Heart right ventricle (tissue), 16 donors: ENCODE data around the gene SLC39A6. TPM values are rescaled to one million over a fixed set of nuclear protein-coding genes. Genes with fewer than 3 reads are reported as not detected.

Experiments used
- ATAC-seq, 8 donors: fragments of 200-7000 bp; cut with Tn5 transposase; one replicate each; pipeline ENCODE4 v1.9.1; 2020; ENCODE audit warnings: mild to moderate bottlenecking in 8 of 8, moderate library complexity in 8 of 8, moderate number of reproducible peaks in 1 of 8
- DNase-seq, 2 donors: peaks; one replicate each; pipeline ENCODE4 v3.0.0-alpha.2; 2020
- H3K27ac ChIP-seq, 10 donors: fragments of 200-600 bp; sonication (generic) in 2 of 10; one replicate each; pipeline versions ENCODE4 v1.5.0 to v1.8.0; 2020 to 2022; ENCODE audit warnings: mild to moderate bottlenecking in 3 of 10
- H3K27me3 ChIP-seq, 7 donors: fragments of 200-600 bp; one replicate each; pipeline ENCODE4 v1.8.0; 2021 to 2022; ENCODE audit warnings: mild to moderate bottlenecking in 2 of 7
- H3K36me3 ChIP-seq, 9 donors: fragments of 200-600 bp; sonication (generic) in 1 of 9; one replicate each; pipeline versions ENCODE4 v1.5.0 to v1.8.0; 2020 to 2022; ENCODE audit warnings: mild to moderate bottlenecking in 2 of 9
- H3K4me1 ChIP-seq, 9 donors: fragments of 200-600 bp; sonication (generic) in 1 of 9; one replicate each; pipeline versions ENCODE4 v1.5.0 to v1.8.0; 2020 to 2022; ENCODE audit warnings: mild to moderate bottlenecking in 4 of 9
- H3K4me3 ChIP-seq, 10 donors: fragments of 200-600 bp; sonication (generic) in 2 of 10; one replicate each; pipeline versions ENCODE4 v1.5.0 to v1.8.0; 2020 to 2022; ENCODE audit warnings: mild to moderate bottlenecking in 7 of 10, moderate library complexity in 2 of 10
- H3K9me3 ChIP-seq, 11 donors: fragments of 200-600 bp in 10 of 11; sonication (generic) in 2 of 11; one replicate each; pipeline versions ENCODE4 v1.5.0 to v1.8.0; 2013 to 2022; ENCODE audit warnings: mild to moderate bottlenecking in 2 of 11, control low read depth in 1 of 11, moderate library complexity in 1 of 11
- CTCF ChIP-seq, 9 donors: fragments of 200-600 bp; sonication (generic) in 2 of 9; IDR thresholded peaks; one replicate each; pipeline versions ENCODE4 v1.5.0 to v1.8.0; 2021 to 2022; ENCODE audit warnings: antibody characterized with exemption in 9 of 9, mild to moderate bottlenecking in 5 of 9, moderate library complexity in 1 of 9
- WGBS, 2 donors: extraction: QIAGEN DNeasy Blood & Tissue Kit; methylation state at CpG; one replicate each; pipeline ENCODE4 v1.1.7; 2013; ENCODE audit warnings: inconsistent platforms in 1 of 2; 5-methylcytosine and 5-hydroxymethylcytosine counted together
- intact Hi-C, 10 donors: fragments of 100-400 bp; cut with DNase I; formaldehyde crosslinking; loops; one replicate each; pipeline versions ENCODE4 v1.11.1 to v1.14.2; 2022
- polyA plus RNA-seq, 2 donors: library from polyadenylated mRNA; stranded (reverse); fragments of 200-250 nt; gene quantifications; one replicate each; pipeline ENCODE4 v1.2.3, GENCODE V29; 2013
- total RNA-seq, 10 donors: library from RNA; stranded (reverse); fragmentation: NEBNext Ultra II Directional in 3 of 10; extraction: Animal tissue kit (Norgen Biotek cat#: 25700) in 3 of 10; gene quantifications; one replicate each; pipeline versions ENCODE4 v1.2.1 to v1.2.4, GENCODE V29; 2021 to 2023
- donor health status: Arrhythmogenic right ventricular cardiomyopathy.
- donor health status: ischemic (EF 13 %, LVEDD 7.1; RV severe dilation, severe dysfunction).
- donor health status: healthy with polysubstance abuse.
- donor health status: DM: no; HTN: yes; CAD: no.
- donor health status: DM: no; HTN: no; CAD: no.
- donor health status: ischemic (EF 25% LVEDD 6.9; RV normal size, moderate dysfunction).
- donor health status: ischemic (EF 25% LVEDD 5.7; RV mildly dilated, moderate dysfunction).
- donor health status: healthy.
- donor health status: DM: yes; HTN: yes; CAD: no.
- donor health status: Ischemic cardiomyopathy.
- donor health status: ischemic (EF 35%, LVEDD 5.7; RV mildly dilated, moderate dysfunction).
- donor health status: nonischemic (EF 11% LVEDD 7.7; RV severe dilation, severe dysfunction).
- donor health status: DM: yes; HTN: yes; CAD: no.
- donor health status: PGD.
- donor health status: ischemic (EF 29% LVEDD 5.4; RV normal size, mild dysfunction).
- donor health status: nonischemic (EF 23%, LVEDD 6.1; RV moderate dilation, normal function).

SLC39A6 gene
- total and polyA plus RNA-seq, 12 donors: 3.5 to 18.4 (median 12.7) TPM

GRCh38 chr18:36130039-36130831, 1.1 kb upstream of the SLC39A6 start:
- peak overlapping the region; percentile 89 to 98 (median 96) for H3K4me3 ChIP-seq
- WGBS, 2 donors: 3% methylated on average over 30 of the region's 30 CpGs
- H3K36me3 ChIP-seq: peaks cover 0 to 34% (median 0%) of the 10 kb centered on the region in 9 donors
- no peaks in the 10 kb centered on the region for H3K27me3 ChIP-seq
- intact Hi-C loops: loop anchor here in 1 of 10 donors (5.0 kb wide), 1 partner anchor 47 kb away; no protein-coding TSS in a partner anchor
- peaks cover 0 to 45% (median 32%) of the 10 kb centered on the region in 9 donors for H3K4me1 ChIP-seq
- no peaks in the 10 kb centered on the region for H3K9me3 ChIP-seq
- DNase-seq (no peak), ATAC-seq (peak in 5 of 8 donors; percentile 1 to 37 (median 8))
- peak overlapping the region; percentile 91 to 100 (median 99) for H3K27ac ChIP-seq
- TF ChIP-seq CTCF (IDR thresholded peaks at IDR 0.05): no peak

- Histone ChIP-seq H3K4me3 (peak overlapping the region; percentile 89 to 98 (median 96)), H3K27ac (peak overlapping the region; percentile 91 to 100 (median 99)), H3K27me3 (no peaks in the 10 kb centered on the region), H3K36me3 (peaks cover 0 to 33% (median 7%) of the 10 kb centered on the region in 9 donors), H3K4me1 (peaks cover 0 to 43% (median 32%) of the 10 kb centered on the region in 9 donors), H3K9me3 (no peaks in the 10 kb centered on the region)
- ATAC-seq (peak in 6 of 8 donors; percentile 9 to 49 (median 19)), DNase-seq (no peak)
- WGBS, 2 donors: 1 to 2% methylated on average over 37 of the region's 37 CpGs
- no peak for TF ChIP-seq CTCF (IDR thresholded peaks at IDR 0.05)
- intact Hi-C loops: loop anchor here in 4 of 10 donors (2.0 to 10.0 kb wide), 3 partner anchors 62 to 114 kb away; partner anchors contain the start of gene RPRD1A (in 4 of the 4)
Observed at GRCh38 chr18:36128907-36129299, 237 bp downstream of the SLC39A6 start.

GRCh38 chr18:36128530-36128870, 640 bp downstream of the SLC39A6 start:
- no peaks in the 10 kb centered on the region for H3K27me3 ChIP-seq
- H3K27ac ChIP-seq: peak overlapping the region in 8 of 10 donors; percentile 91 to 100 (median 99)
- no peaks in the 10 kb centered on the region for H3K9me3 ChIP-seq
- peaks cover 0 to 43% (median 32%) of the 10 kb centered on the region in 9 donors for H3K4me1 ChIP-seq
- intact Hi-C loops: loop anchor here in 4 of 10 donors (2.0 to 10.0 kb wide), 3 partner anchors 61 to 114 kb away; partner anchors contain the start of gene RPRD1A (in 4 of the 4)
- no peak for ATAC-seq
- peak overlapping the region; percentile 89 to 98 (median 96) for H3K4me3 ChIP-seq
- peaks cover 0 to 33% (median 7%) of the 10 kb centered on the region in 9 donors for H3K36me3 ChIP-seq
- peak in 1 of 2 donors; percentile 14 for DNase-seq
- 1 to 2% methylated on average over 12 of the region's 12 CpGs for WGBS, 2 donors
- TF ChIP-seq CTCF (IDR thresholded peaks at IDR 0.05): no peak

GRCh38 chr18:36127836-36128529, 1.2 kb downstream of the SLC39A6 start:
- H3K4me1 ChIP-seq: peaks cover 0 to 42% (median 32%) of the 10 kb centered on the region in 9 donors
- H3K9me3 ChIP-seq: no peaks in the 10 kb centered on the region
- intact Hi-C loops: loop anchor here in 4 of 10 donors (2.0 to 10.0 kb wide), 3 partner anchors 61 to 113 kb away; partner anchors contain the start of gene RPRD1A (in 4 of the 4)
- no peak for TF ChIP-seq CTCF (IDR thresholded peaks at IDR 0.05)
- H3K4me3 ChIP-seq: peak overlapping the region; percentile 89 to 98 (median 96)
- DNase-seq (no peak), ATAC-seq (no peak)
- H3K27me3 ChIP-seq: no peaks in the 10 kb centered on the region
- WGBS, 2 donors: 40 to 41% methylated on average over 15 of the region's 15 CpGs
- H3K36me3 ChIP-seq: peaks cover 0 to 33% (median 7%) of the 10 kb centered on the region in 9 donors
- H3K27ac ChIP-seq: no peak overlapping the region
